H9 (cell line): Measurements from ENCODE around the gene DSEL. TPM values are rescaled to one million over a fixed set of nuclear protein-coding genes. Genes with fewer than 3 reads are reported as not detected.

Experiments used
- DNase-seq: peaks from one replicate; pipeline ENCODE4 v3.0.0-alpha.2; 2017
- H2AFZ ChIP-seq: one replicate; pipeline ENCODE4 v1.6.1; 2013; ENCODE audit warnings: mild to moderate bottlenecking, low read length, control low read depth, moderate library complexity
- H2AK5ac ChIP-seq: 2 replicates; pipeline ENCODE4 v1.6.1; 2013; ENCODE audit warnings: low read length, control low read depth, mixed read lengths; ENCODE audit not compliant: insufficient read length
- H2BK120ac ChIP-seq: one replicate; pipeline ENCODE4 v1.6.1; 2013; ENCODE audit warnings: low read depth, mild to moderate bottlenecking, low read length, control low read depth, inconsistent platforms; ENCODE audit not compliant: poor library complexity, severe bottlenecking
- H2BK12ac ChIP-seq: 2 replicates; pipeline ENCODE4 v1.6.1; 2013; ENCODE audit warnings: low read length, control low read depth, mixed read lengths, low read depth; ENCODE audit not compliant: insufficient read length
- H2BK15ac ChIP-seq: 2 replicates; pipeline ENCODE4 v1.6.1; 2013; ENCODE audit warnings: low read depth, low read length, control low read depth
- H2BK20ac ChIP-seq: one replicate; pipeline ENCODE4 v1.6.1; 2013; ENCODE audit warnings: low read depth, mild to moderate bottlenecking, low read length, control low read depth, inconsistent platforms; ENCODE audit not compliant: poor library complexity, severe bottlenecking
- H2BK5ac ChIP-seq: 2 replicates; pipeline ENCODE4 v1.6.1; 2013; ENCODE audit warnings: low read length, control low read depth, mixed read lengths; ENCODE audit not compliant: insufficient read length
- H3K14ac ChIP-seq: 2 replicates; pipeline ENCODE4 v1.6.1; 2013; ENCODE audit warnings: low read length, control low read depth; ENCODE audit not compliant: insufficient read depth
- H3K18ac ChIP-seq: 2 replicates; pipeline ENCODE4 v1.6.1; 2013; ENCODE audit warnings: low read depth, mild to moderate bottlenecking, mixed read lengths, low read length, control low read depth; ENCODE audit not compliant: insufficient read length
- H3K23ac ChIP-seq: 2 replicates; pipeline ENCODE4 v1.6.1; 2013; ENCODE audit warnings: low read length, control low read depth, mixed read lengths, low read depth; ENCODE audit not compliant: insufficient read length
- H3K23me2 ChIP-seq: 2 replicates; pipeline ENCODE4 v1.6.1; 2013; ENCODE audit warnings: low read depth, mild to moderate bottlenecking, mixed read lengths, low read length, control low read depth; ENCODE audit not compliant: insufficient read length, poor library complexity, severe bottlenecking
- H3K27ac ChIP-seq: 2 replicates; pipeline ENCODE4 v1.5.1; 2013; ENCODE audit warnings: low read length, control low read depth, mixed read lengths, low read depth; ENCODE audit not compliant: insufficient read length
- H3K27me3 ChIP-seq: 2 replicates; pipeline ENCODE4 v1.6.1; 2013; ENCODE audit warnings: low read length, control low read depth, inconsistent platforms; ENCODE audit not compliant: insufficient read depth
- H3K4ac ChIP-seq: 2 replicates; pipeline ENCODE4 v1.6.1; 2013; ENCODE audit warnings: low read depth, mild to moderate bottlenecking, control low read depth, inconsistent platforms, low read length, moderate library complexity
- H3K4me1 ChIP-seq: 2 replicates; pipeline ENCODE4 v1.6.1; 2013; ENCODE audit warnings: low read length, control low read depth, inconsistent platforms; ENCODE audit not compliant: insufficient read depth
- H3K4me2 ChIP-seq: 2 replicates; pipeline ENCODE4 v1.6.1; 2013; ENCODE audit warnings: low read length, control low read depth, mixed read lengths; ENCODE audit not compliant: insufficient read length, insufficient read depth
- H3K56ac ChIP-seq: 2 replicates; pipeline ENCODE4 v1.6.1; 2013; ENCODE audit warnings: low read depth, mild to moderate bottlenecking, mixed read lengths, low read length, control low read depth; ENCODE audit not compliant: insufficient read length
- H3K79me1 ChIP-seq: 2 replicates; pipeline ENCODE4 v1.6.1; 2013; ENCODE audit warnings: low read depth, mild to moderate bottlenecking, moderate library complexity, low read length, control low read depth, inconsistent platforms; ENCODE audit not compliant: insufficient read depth, poor library complexity, severe bottlenecking
- H3K79me2 ChIP-seq: 2 replicates; pipeline ENCODE4 v1.6.1; 2013; ENCODE audit warnings: low read length, control low read depth, inconsistent platforms; ENCODE audit not compliant: insufficient read depth
- H3K9ac ChIP-seq: 2 replicates; pipeline ENCODE4 v1.6.1; 2013; ENCODE audit warnings: low read length, control low read depth, mixed read lengths; ENCODE audit not compliant: insufficient read length; ENCODE audit errors: extremely low read depth
- H3K9me3 ChIP-seq: one replicate; pipeline ENCODE4 v1.6.1; 2013; ENCODE audit warnings: low read depth, low read length, inconsistent platforms; ENCODE audit not compliant: control insufficient read depth
- H3T11ph ChIP-seq: one replicate; pipeline ENCODE4 v1.6.1; 2013; ENCODE audit warnings: mild to moderate bottlenecking, low read length, control low read depth, inconsistent platforms
- H4K20me1 ChIP-seq: one replicate; pipeline ENCODE4 v1.6.1; 2013; ENCODE audit not compliant: control insufficient read depth, insufficient read length, insufficient read depth
- H4K5ac ChIP-seq: 2 replicates; pipeline ENCODE4 v1.6.1; 2013; ENCODE audit warnings: low read depth, mild to moderate bottlenecking, mixed read lengths, low read length, control low read depth; ENCODE audit not compliant: insufficient read length
- H4K8ac ChIP-seq: replicated peaks from 2 replicates; pipeline ENCODE4 v1.6.1; 2013; ENCODE audit warnings: low read length, control low read depth, mixed read lengths, low read depth; ENCODE audit not compliant: insufficient read length
- H4K91ac ChIP-seq: 2 replicates; pipeline ENCODE4 v1.6.1; 2013; ENCODE audit warnings: low read depth, mild to moderate bottlenecking, moderate library complexity, mixed read lengths, low read length, control low read depth; ENCODE audit not compliant: insufficient read length
- H3K27ac Mint-ChIP-seq, 3 experiments: 2 replicates in 2 of 3; 3 replicates in 1 of 3; pipeline ENCODE4 v1.8.0; 2020 to 2021; ENCODE audit warnings: mixed read lengths in 3 of 3, mild to moderate bottlenecking in 1 of 3, moderate library complexity in 1 of 3
- H3K27me3 Mint-ChIP-seq: 2 replicates; pipeline ENCODE4 v1.8.0; 2021; ENCODE audit warnings: low read depth, mild to moderate bottlenecking, moderate library complexity, mixed read lengths
- H3K36me3 Mint-ChIP-seq, 3 experiments: 2 replicates in 2 of 3; 3 replicates in 1 of 3; pipeline ENCODE4 v1.8.0; 2020 to 2021; ENCODE audit warnings: low read depth in 3 of 3, mixed read lengths in 3 of 3; ENCODE audit not compliant: insufficient read depth in 1 of 3
- H3K4me1 Mint-ChIP-seq, 2 experiments: 2 replicates each; pipeline ENCODE4 v1.8.0; 2020; ENCODE audit warnings: mixed read lengths in 2 of 2
- H3K4me3 Mint-ChIP-seq, 2 experiments: 2 replicates in 1 of 2; 3 replicates in 1 of 2; pipeline ENCODE4 v1.8.0; 2020 to 2021; ENCODE audit warnings: mild to moderate bottlenecking in 2 of 2, mixed read lengths in 2 of 2, moderate library complexity in 1 of 2
- H3K9me3 Mint-ChIP-seq, 2 experiments: 2 replicates in 1 of 2; 3 replicates in 1 of 2; pipeline ENCODE4 v1.8.0; 2020; ENCODE audit warnings: mild to moderate bottlenecking in 2 of 2, mixed read lengths in 2 of 2, moderate library complexity in 1 of 2
- CTCF ChIP-seq: fragments of 200-600 bp; sonication (generic); conservative IDR thresholded peaks from 3 replicates; pipeline ENCODE4 v1.8.0; 2021; ENCODE audit warnings: antibody characterized with exemption, mild to moderate bottlenecking
- WGBS: extraction: QIAGEN DNeasy Blood & Tissue Kit; methylation state at CpG from one replicate; pipeline ENCODE4 v1.1.7; 2013; ENCODE audit warnings: missing lambda C conversion rate, low lambda C conversion rate, mixed read lengths; ENCODE audit not compliant: insufficient read length; ENCODE audit errors: extremely low coverage; 5-methylcytosine and 5-hydroxymethylcytosine counted together
- total RNA-seq: library from RNA; stranded (reverse); gene quantifications from 2 replicates; pipeline ENCODE4 v1.2.1, GENCODE V29; 2021

The DSEL gene
- total RNA-seq, 1 experiment from 2014 or later = 6.0 TPM

- Histone ChIP-seq H2BK5ac (no peak overlapping the region), H4K20me1 (no peaks in the 10 kb centered on the region), H3K27ac (no peak overlapping the region), H3K4me2 (peak overlapping the region; percentile 69), H4K8ac (no peak overlapping the region), H3K18ac (no peak overlapping the region), H3K79me2 (peaks cover 17% of the 10 kb centered on the region; the same call in 1 of the 2 replicates), H3K23ac (no peak overlapping the region), H4K91ac (no peak overlapping the region), H2BK20ac (no peak overlapping the region), H2AFZ (no peak overlapping the region), H3K9me3 (no peaks in the 10 kb centered on the region), H2BK12ac (no peak overlapping the region), H3K23me2 (peaks cover 4% of the 10 kb centered on the region), H3K4ac (no peak overlapping the region), H3K9ac (peak overlapping the region; percentile 10), H3K4me1 (peaks cover 4% of the 10 kb centered on the region; the same call in 1 of the 2 replicates), H3K27me3 (no peaks in the 10 kb centered on the region), H2BK120ac (no peak overlapping the region), H3K56ac (no peak overlapping the region), H3K14ac (no peak overlapping the region), H3T11ph (no peak overlapping the region), H2BK15ac (no peak overlapping the region), H2AK5ac (no peak overlapping the region), H3K79me1 (no peaks in the 10 kb centered on the region), H4K5ac (no peak overlapping the region)
- no peak for TF ChIP-seq CTCF
- Mint-ChIP-seq H3K27me3 (peaks cover 5% of the 10 kb centered on the region), H3K9me3 (no peaks in the 10 kb centered on the region), H3K36me3 (peaks cover 9 to 19% (median 12%) of the 10 kb centered on the region in 3 experiments), H3K27ac (no peak overlapping the region; a peak in 1 of 7 replicates), H3K4me1 (peaks cover 31 to 38% of the 10 kb centered on the region in 2 experiments), H3K4me3 (peak overlapping the region; percentile 85 to 98)
- no CpG with 5 or more reads among the region's 6 CpGs for WGBS
- DNase-seq = no peak
Observed at GRCh38 chr18:67514901-67515540, 1.5 kb downstream of the DSEL start.
